NCI-H1930 (cell line): ENCODE data around the gene GRAMD4.

Experiments
- DNase-seq, 2 experiments: peaks; one replicate each; lab custom pipeline; 2025; lab: John Stamatoyannopoulos, UW

The GRAMD4 gene

GRCh38 chr22:46688949-46689348, 68.8 kb downstream of the GRAMD4 start:
- no peak for DNase-seq

- DNase-seq: no peak
These were observed 70.0 kb downstream of the GRAMD4 start for GRCh38 chr22:46690146-46690545.

- DNase-seq: no peak
These were observed 71.4 kb downstream of the GRAMD4 start for GRCh38 chr22:46691571-46691970.

- no peak for DNase-seq
These were observed 73.6 kb downstream of the GRAMD4 start for GRCh38 chr22:46693634-46694415.

- DNase-seq: no peak
These were observed 74.4 kb downstream of the GRAMD4 start for GRCh38 chr22:46694416-46695170.

GRCh38 chr22:46695346-46696228, 75.4 kb downstream of the GRAMD4 start:
- DNase-seq: no peak

- DNase-seq: no peak
These were observed 76.0 kb downstream of the GRAMD4 start for GRCh38 chr22:46696229-46696518.

GRCh38 chr22:46696614-46697013, 76.4 kb downstream of the GRAMD4 start:
- no peak for DNase-seq

- DNase-seq: no peak
These were observed 77.8 kb downstream of the GRAMD4 start for GRCh38 chr22:46697811-46698515.

GRCh38 chr22:46699091-46699490, 78.9 kb downstream of the GRAMD4 start:
- DNase-seq: no peak

GRCh38 chr22:46701262-46701661, 81.1 kb downstream of the GRAMD4 start:
- no peak for DNase-seq

GRCh38 chr22:46703171-46703995, 83.2 kb downstream of the GRAMD4 start:
- no peak for DNase-seq

- DNase-seq: no peak
These were observed 83.8 kb downstream of the GRAMD4 start for GRCh38 chr22:46703996-46704370.

- no peak for DNase-seq
These were observed 85.9 kb downstream of the GRAMD4 start for GRCh38 chr22:46706060-46706459.

- no peak for DNase-seq
These were observed 87.1 kb downstream of the GRAMD4 start for GRCh38 chr22:46707305-46707704.

GRCh38 chr22:46707827-46708570, 87.8 kb downstream of the GRAMD4 start:
- no peak for DNase-seq

- no peak for DNase-seq
These were observed 88.7 kb downstream of the GRAMD4 start for GRCh38 chr22:46708766-46709330.

GRCh38 chr22:46710806-46711205, 90.6 kb downstream of the GRAMD4 start:
- DNase-seq: no peak

- no peak for DNase-seq
These were observed 92.1 kb downstream of the GRAMD4 start for GRCh38 chr22:46712288-46712687.

GRCh38 chr22:46714550-46714949, 94.4 kb downstream of the GRAMD4 start:
- DNase-seq: no peak
